Measurements from ENCODE around the gene PSMD9. TPM values are rescaled to one million over a fixed set of nuclear protein-coding genes. Genes with fewer than 3 reads are reported as not detected.
"Not testable (repeated sequence)": the region's sequence is repeated elsewhere in the genome, so short reads cannot be mapped to it uniquely, and the experiment has no call there.

The PSMD9 gene
- total RNA-seq, result 12.6 TPM

- FAIRE-seq (no peak), DNase-seq (ENCODE audit: low spot score in 2 of 2) (peak; percentile 89 to 97)
These were observed at the start of gene PSMD9 for GRCh38 chr12:121888478-121889273. Gene PSMD9, plus strand, starts transcription at chr12:121888790. Its CDS starts 67 bp downstream, at chr12:121888857.

GRCh38 chr12:121839106-121839992 is 49.2 kb upstream of the PSMD9 start:
- DNase-seq (ENCODE audit: low spot score in 2 of 2), result peak; percentile 82 to 96
- no peak for FAIRE-seq

DNA sequence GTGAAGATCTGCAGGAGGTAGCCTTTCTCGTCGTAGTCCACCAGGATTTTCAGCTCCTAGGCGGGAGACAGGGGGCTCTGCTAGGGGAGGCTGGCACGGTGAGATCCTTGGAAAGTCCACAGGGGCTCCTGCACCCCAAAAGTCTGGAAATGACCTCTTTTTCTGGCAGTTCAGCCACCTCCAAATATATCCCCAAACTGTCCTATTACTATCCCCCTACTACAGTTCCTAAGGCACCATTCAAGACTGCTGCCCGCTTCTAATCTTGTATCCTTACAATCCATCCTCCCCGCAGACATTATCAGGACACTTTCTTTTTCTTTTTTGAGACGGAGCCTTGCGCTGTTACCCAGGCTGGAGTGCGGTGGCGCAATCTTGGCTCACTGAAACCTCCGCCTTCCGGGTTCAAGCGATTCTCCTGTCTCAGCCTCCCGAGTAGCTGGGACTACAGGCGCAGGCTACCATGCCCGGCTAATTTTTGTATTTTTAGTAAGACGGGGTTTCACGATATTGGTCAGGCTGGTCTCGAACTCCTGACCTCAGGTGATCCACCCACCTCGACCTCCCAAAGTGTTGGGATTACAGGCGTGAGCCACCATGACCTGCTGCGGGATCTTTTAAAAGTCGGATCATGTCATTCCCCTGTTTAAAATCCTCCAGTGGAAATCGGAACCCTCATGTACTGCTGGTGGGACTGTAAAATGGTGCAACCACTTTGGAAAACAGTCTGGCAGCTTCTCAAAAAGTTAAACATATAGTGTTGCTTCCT is 48.4 kb upstream of the PSMD9 start:
- no peak for FAIRE-seq
- no peak for DNase-seq (ENCODE audit: low spot score in 2 of 2)

GRCh38 chr12:121843236-121843982 is 45.2 kb upstream of the PSMD9 start:
- FAIRE-seq, result no peak
- DNase-seq (ENCODE audit: low spot score in 2 of 2), result no peak

- FAIRE-seq (no peak), DNase-seq (ENCODE audit: low spot score in 2 of 2) (no peak)
These were observed 42.9 kb upstream of the PSMD9 start for GRCh38 chr12:121845701-121846100.

DNA sequence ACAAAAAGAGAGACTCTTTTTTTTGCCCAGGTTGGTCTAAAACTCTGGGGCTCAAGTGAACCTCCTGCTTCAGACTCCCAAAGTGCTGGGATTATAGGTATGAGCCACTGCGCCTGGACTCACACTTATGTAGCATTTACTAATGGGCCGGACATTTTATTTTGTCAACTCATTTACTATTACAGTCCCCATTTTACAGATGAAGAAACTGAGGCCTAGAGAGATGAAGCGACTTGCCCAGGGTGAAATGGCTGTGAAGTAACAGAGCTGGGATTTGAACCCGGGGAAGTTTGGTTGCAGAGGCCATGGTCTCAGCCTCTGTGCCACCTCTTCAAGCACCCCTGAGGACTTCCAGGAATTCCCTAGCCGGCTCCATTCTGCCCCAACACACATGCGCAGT is 39.4 kb upstream of the PSMD9 start:
- DNase-seq (ENCODE audit: low spot score in 2 of 2) (no peak), FAIRE-seq (no peak)

DNA sequence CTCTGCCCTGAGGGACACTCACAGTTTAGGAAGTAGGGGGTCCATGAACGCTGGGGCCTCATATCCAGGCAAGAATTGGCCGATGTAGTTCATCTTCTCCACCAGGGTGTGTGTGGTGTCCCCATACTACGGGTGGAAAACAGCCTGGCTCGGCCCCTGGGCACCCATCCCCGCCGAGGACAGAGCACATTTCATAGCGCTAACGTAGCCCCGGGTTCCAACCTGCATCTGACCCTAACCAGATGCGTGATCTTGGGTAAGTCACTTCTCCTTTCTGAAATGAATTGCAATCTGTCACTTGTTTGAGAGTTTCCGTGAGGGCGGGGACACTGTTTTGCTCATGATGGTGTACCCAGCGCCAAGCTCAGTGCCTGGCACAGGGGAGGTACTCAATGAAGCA is 38.9 kb upstream of the PSMD9 start:
- DNase-seq (ENCODE audit: low spot score in 2 of 2) (no peak), FAIRE-seq (no peak)

- DNase-seq (ENCODE audit: low spot score in 2 of 2); FAIRE-seq: not testable (repeated sequence)
These were observed 36.2 kb upstream of the PSMD9 start for GRCh38 chr12:121852392-121852791.

DNA sequence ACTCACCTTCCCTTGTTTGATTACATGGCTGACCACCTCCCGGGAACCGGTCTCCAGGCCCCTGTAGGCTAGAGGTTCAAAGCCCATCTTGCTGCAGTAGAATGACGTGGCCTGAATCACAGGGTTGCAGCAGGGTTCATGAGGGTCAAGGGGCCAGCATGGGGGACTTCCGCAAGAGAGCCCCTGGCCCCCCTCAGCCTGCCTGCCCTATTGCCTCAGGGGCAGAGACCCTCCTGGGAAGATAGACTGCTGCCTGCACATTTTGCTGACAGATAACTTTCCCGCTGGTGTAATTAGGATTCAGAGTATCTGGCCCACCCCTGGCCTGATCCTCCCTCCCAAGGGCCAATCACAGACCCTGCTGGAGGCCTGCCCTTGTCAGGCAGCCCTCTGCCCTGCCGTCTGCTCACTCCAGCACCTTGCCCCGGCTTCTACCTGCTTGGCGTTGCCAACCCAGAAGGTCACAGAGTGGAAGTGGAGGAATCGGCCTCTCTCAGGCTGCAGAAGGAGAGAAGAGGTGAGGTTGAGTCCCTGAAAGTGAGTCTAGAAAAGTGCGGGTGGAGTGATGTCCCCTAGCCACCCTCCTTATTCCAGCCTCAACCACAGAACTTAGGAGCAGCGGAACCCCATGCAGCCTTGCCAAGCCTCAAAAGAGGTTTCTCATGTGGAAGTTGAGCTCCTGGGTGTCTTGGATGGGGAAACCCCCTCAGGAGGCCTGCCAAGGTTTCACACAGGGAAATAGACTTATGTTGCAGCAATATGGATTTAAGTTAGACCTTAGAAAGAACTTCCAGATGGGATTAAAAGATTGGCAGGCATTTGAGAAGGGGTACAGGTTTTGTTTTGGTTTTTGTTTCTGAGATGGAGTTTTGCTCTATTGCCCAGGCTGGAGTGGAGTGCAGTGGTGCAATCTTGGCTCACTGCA is 31.0 kb upstream of the PSMD9 start:
- FAIRE-seq, result no peak
- no peak for DNase-seq (ENCODE audit: low spot score in 2 of 2)

DNA sequence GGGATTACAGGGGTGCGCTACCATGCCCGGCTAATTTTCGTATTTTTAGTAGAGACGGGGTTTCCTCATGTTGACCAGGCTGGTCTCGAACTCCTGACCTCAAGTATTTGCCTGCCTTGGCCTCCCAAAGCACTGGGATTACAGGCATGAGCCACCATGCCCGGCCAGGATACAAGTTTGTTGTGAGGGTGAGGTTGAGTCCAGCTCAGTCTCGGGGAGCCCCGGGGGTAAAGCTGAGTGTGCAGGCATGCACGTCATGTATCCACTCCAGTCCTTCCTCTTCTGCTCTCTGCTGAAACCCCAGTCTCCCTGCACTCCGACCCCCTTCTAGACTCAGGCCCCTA is 30.3 kb upstream of the PSMD9 start:
- no peak for FAIRE-seq

GRCh38 chr12:121858662-121859572 is 29.7 kb upstream of the PSMD9 start, which contains the start of gene HPD:
Gene HPD, minus strand, starts transcription at chr12:121858859. Its CDS starts 36 bp downstream, at chr12:121858823.
- no peak for DNase-seq (ENCODE audit: low spot score in 2 of 2)
- FAIRE-seq, result no peak

More for the DNA sequence above, 30.3 kb upstream of the PSMD9 start:
- DNase-seq (ENCODE audit: low spot score in 2 of 2), result no peak

- FAIRE-seq, result no peak
- DNase-seq (ENCODE audit: low spot score in 2 of 2), result no peak
These were observed 28.3 kb upstream of the PSMD9 start for GRCh38 chr12:121860257-121860656.

GRCh38 chr12:121860699-121861098 is 27.9 kb upstream of the PSMD9 start:
- not testable (repeated sequence) for DNase-seq (ENCODE audit: low spot score in 2 of 2); FAIRE-seq

DNA sequence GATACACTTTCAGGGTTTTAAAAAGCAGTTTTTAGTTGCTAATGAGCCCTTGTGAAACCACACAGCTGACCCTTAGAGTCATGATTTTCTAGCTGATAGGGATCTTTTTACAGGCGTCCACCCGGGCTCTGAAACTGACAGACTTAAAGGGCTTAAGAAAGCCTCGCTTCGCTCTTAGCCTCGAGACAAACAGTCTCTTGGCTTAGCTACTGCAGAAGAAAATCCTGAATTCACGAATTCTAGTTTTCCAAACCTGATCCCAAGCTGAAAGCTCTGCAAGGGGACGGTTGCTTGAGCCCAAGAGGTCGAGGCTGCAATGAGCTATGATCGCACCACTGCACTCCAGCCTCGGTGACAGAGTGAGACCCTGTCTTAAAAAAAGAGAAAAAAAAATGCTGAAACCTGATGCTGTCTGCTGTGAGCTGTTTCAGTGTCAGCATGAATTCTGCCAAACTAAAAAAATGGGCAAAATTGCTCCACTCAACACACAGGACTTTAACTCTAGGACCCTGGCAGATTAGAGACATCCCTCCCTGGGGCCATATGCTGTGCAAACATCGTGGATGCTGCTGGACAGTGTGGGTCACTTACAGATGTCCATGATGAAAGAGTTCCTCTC is 26.8 kb upstream of the PSMD9 start:
- FAIRE-seq (no peak), DNase-seq (ENCODE audit: low spot score in 2 of 2) (no peak)

DNA sequence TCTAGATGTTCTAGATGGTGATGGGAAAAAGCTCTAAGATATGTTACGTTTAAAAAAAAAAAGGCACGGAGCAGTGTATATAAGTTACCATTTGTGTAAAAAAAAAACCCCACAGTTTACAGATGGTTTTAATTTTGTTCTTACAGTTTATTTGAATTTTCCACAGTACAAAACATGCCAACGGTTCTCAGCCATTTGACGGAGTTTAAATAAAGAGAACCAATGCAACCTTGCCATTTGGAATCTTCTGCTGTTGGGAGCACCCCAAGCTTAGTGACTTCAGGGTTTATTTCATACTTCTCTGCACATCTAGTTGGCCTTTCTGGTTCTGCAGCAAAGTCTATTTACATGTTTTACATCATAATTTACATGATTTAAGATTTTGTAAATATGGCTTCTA is 22.3 kb upstream of the PSMD9 start:
- DNase-seq (ENCODE audit: low spot score in 2 of 2), result no peak

GRCh38 chr12:121869229-121869628 is 19.4 kb upstream of the PSMD9 start:
- FAIRE-seq, result not testable (repeated sequence)

More for the DNA sequence above, 22.3 kb upstream of the PSMD9 start:
- no peak for FAIRE-seq

DNA sequence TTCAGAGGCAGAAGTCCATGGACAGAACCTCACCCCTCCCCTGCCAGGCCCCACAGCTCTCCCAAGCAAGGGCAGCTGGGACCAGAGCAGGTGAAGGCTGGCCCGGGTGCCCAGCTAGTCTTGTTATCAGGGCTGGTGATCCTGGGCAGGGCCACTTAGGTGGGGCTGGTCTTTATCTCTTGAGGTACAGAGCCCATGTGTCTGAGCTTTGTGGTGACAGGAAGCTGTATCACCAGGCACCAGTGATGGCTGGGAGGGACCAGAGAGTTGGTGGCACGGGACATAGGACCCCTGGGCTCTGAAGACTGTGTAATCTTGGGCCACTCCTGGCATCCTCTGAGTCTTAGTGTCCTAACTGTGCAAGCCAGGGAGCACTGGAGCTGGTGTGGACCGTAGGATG is 17.1 kb upstream of the PSMD9 start:
- no peak for FAIRE-seq
- no peak for DNase-seq (ENCODE audit: low spot score in 2 of 2)

More at GRCh38 chr12:121869229-121869628, 19.4 kb upstream of the PSMD9 start:
- not testable (repeated sequence) for DNase-seq (ENCODE audit: low spot score in 2 of 2)

Measured in frontal cortex (tissue), 4 donors.